Measurements from ENCODE around the gene VCPKMT.

Gene VCPKMT

GRCh38 chr14:50065583-50065982 is 50.8 kb downstream of the VCPKMT start:
- no peak for DNase-seq (ENCODE audit: low spot score)

GRCh38 chr14:50064993-50065392 is 51.4 kb downstream of the VCPKMT start:
- DNase-seq (ENCODE audit: low spot score), result peak; percentile 94

GRCh38 chr14:50063876-50064420 is 52.4 kb downstream of the VCPKMT start:
- no peak for DNase-seq (ENCODE audit: low spot score)

- peak; percentile 93 for DNase-seq (ENCODE audit: low spot score)
These were observed 53.8 kb downstream of the VCPKMT start for GRCh38 chr14:50062438-50063085.

- DNase-seq (ENCODE audit: low spot score), result peak; percentile 89
These were observed 54.5 kb downstream of the VCPKMT start for GRCh38 chr14:50061664-50062437.

GRCh38 chr14:50060871-50061663 is 55.3 kb downstream of the VCPKMT start:
- peak; percentile 77 for DNase-seq (ENCODE audit: low spot score)

- no peak for DNase-seq (ENCODE audit: low spot score)
These were observed 56.4 kb downstream of the VCPKMT start for GRCh38 chr14:50059763-50060616.
